ENCODE measurements around the gene IL17RE. TPM values are rescaled to one million over a fixed set of nuclear protein-coding genes. Genes with fewer than 3 reads are reported as not detected.
"Not testable (repeated sequence)": the region's sequence is repeated elsewhere in the genome, so short reads cannot be mapped to it uniquely, and the experiment has no call there.

Gene IL17RE
- 0.78 and 1.0 TPM in 2 replicates for total RNA-seq

GRCh38 chr3:9902372-9903237 is at the start of gene IL17RE:
Gene IL17RE (plus strand): TSS chr3:9902848. CDS start chr3:9902933, 85 bp downstream.
- intact Hi-C loops (cut with micrococcal nuclease) = loop anchor here (1.0 kb wide), 1 partner anchor 12 kb away; the partner anchor contains the start of gene JAGN1
- no peaks in the 10 kb centered on the region for H3K36me3 Mint-ChIP-seq (ENCODE audit: low read depth)

GRCh38 chr3:9854291-9854940 is 48.2 kb upstream of the IL17RE start:
- H3K27ac Mint-ChIP-seq; H3K4me3 Mint-ChIP-seq (ENCODE audit: low read depth); DNase-seq (ENCODE audit: low spot score); intact Hi-C loops (cut with micrococcal nuclease); H3K36me3 Mint-ChIP-seq (ENCODE audit: low read depth); H3K9me3 Mint-ChIP-seq; H3K4me1 Mint-ChIP-seq (ENCODE audit: low read depth): not testable (repeated sequence)
- peaks cover 28% of the 10 kb centered on the region for H3K27me3 Mint-ChIP-seq (ENCODE audit: low read depth)

More at GRCh38 chr3:9902372-9903237, at the start of gene IL17RE:
- Mint-ChIP-seq H3K9me3 (no peaks in the 10 kb centered on the region), H3K27ac (peak within 1 kb of the TSS; percentile 67), H3K27me3 (ENCODE audit: low read depth) (no peaks in the 10 kb centered on the region), H3K4me1 (ENCODE audit: low read depth) (peaks cover 25% of the 10 kb centered on the region), H3K4me3 (ENCODE audit: low read depth) (peak within 1 kb of the TSS; percentile 18)
- DNase-seq (ENCODE audit: low spot score) = no peak

- no peak overlapping the region for H3K4me3 Mint-ChIP-seq (ENCODE audit: low read depth)
- no peaks in the 10 kb centered on the region for H3K36me3 Mint-ChIP-seq (ENCODE audit: low read depth)
- no peak for DNase-seq (ENCODE audit: low spot score)
- intact Hi-C loops (cut with micrococcal nuclease) = no loop called here
- H3K4me1 Mint-ChIP-seq (ENCODE audit: low read depth) = peaks cover 6% of the 10 kb centered on the region
- H3K9me3 Mint-ChIP-seq = no peaks in the 10 kb centered on the region
- H3K27ac Mint-ChIP-seq = no peak overlapping the region
- H3K27me3 Mint-ChIP-seq (ENCODE audit: low read depth) = peaks cover 22% of the 10 kb centered on the region
Measured at GRCh38 chr3:9855594-9855993, 47.1 kb upstream of the IL17RE start.

GRCh38 chr3:9859530-9860025 is 43.1 kb upstream of the IL17RE start:
- no peak overlapping the region for H3K27ac Mint-ChIP-seq
- no peak overlapping the region for H3K4me3 Mint-ChIP-seq (ENCODE audit: low read depth)
- intact Hi-C loops (cut with micrococcal nuclease) = no loop called here
- no peak for DNase-seq (ENCODE audit: low spot score)
- H3K4me1 Mint-ChIP-seq (ENCODE audit: low read depth) = no peaks in the 10 kb centered on the region
- no peaks in the 10 kb centered on the region for H3K9me3 Mint-ChIP-seq
- no peaks in the 10 kb centered on the region for H3K36me3 Mint-ChIP-seq (ENCODE audit: low read depth)
- peaks cover 9% of the 10 kb centered on the region for H3K27me3 Mint-ChIP-seq (ENCODE audit: low read depth)

- Mint-ChIP-seq H3K27ac (no peak overlapping the region), H3K4me3 (ENCODE audit: low read depth) (no peak overlapping the region), H3K36me3 (ENCODE audit: low read depth) (no peaks in the 10 kb centered on the region), H3K27me3 (ENCODE audit: low read depth) (peaks cover 9% of the 10 kb centered on the region), H3K9me3 (no peaks in the 10 kb centered on the region), H3K4me1 (ENCODE audit: low read depth) (no peaks in the 10 kb centered on the region)
- intact Hi-C loops (cut with micrococcal nuclease) = no loop called here
- DNase-seq (ENCODE audit: low spot score) = no peak
Measured at GRCh38 chr3:9861201-9861600, 41.4 kb upstream of the IL17RE start.

GRCh38 chr3:9861626-9862130 is 41.0 kb upstream of the IL17RE start:
- Mint-ChIP-seq H3K4me1 (ENCODE audit: low read depth) (no peaks in the 10 kb centered on the region), H3K36me3 (ENCODE audit: low read depth) (no peaks in the 10 kb centered on the region), H3K27me3 (ENCODE audit: low read depth) (peaks cover 9% of the 10 kb centered on the region), H3K4me3 (ENCODE audit: low read depth) (no peak overlapping the region), H3K27ac (no peak overlapping the region), H3K9me3 (no peaks in the 10 kb centered on the region)
- DNase-seq (ENCODE audit: low spot score) = no peak
- intact Hi-C loops (cut with micrococcal nuclease) = no loop called here

GRCh38 chr3:9862391-9863057 is 40.1 kb upstream of the IL17RE start:
- Mint-ChIP-seq H3K9me3 (no peaks in the 10 kb centered on the region), H3K4me1 (ENCODE audit: low read depth) (no peaks in the 10 kb centered on the region), H3K27me3 (ENCODE audit: low read depth) (peaks cover 9% of the 10 kb centered on the region), H3K36me3 (ENCODE audit: low read depth) (no peaks in the 10 kb centered on the region), H3K27ac (no peak overlapping the region), H3K4me3 (ENCODE audit: low read depth) (peak overlapping the region; percentile 8)
- no peak for DNase-seq (ENCODE audit: low spot score)
- intact Hi-C loops (cut with micrococcal nuclease) = no loop called here

- H3K9me3 Mint-ChIP-seq = no peaks in the 10 kb centered on the region
- no peaks in the 10 kb centered on the region for H3K4me1 Mint-ChIP-seq (ENCODE audit: low read depth)
- no peak for DNase-seq (ENCODE audit: low spot score)
- H3K36me3 Mint-ChIP-seq (ENCODE audit: low read depth) = no peaks in the 10 kb centered on the region
- H3K27ac Mint-ChIP-seq = no peak overlapping the region
- intact Hi-C loops (cut with micrococcal nuclease) = no loop called here
- H3K4me3 Mint-ChIP-seq (ENCODE audit: low read depth) = no peak overlapping the region
- peaks cover 9% of the 10 kb centered on the region for H3K27me3 Mint-ChIP-seq (ENCODE audit: low read depth)
Measured at GRCh38 chr3:9863058-9863772, 39.4 kb upstream of the IL17RE start.

GRCh38 chr3:9864200-9864927 is 38.3 kb upstream of the IL17RE start:
- intact Hi-C loops (cut with micrococcal nuclease) = no loop called here
- H3K4me3 Mint-ChIP-seq (ENCODE audit: low read depth) = no peak overlapping the region
- no peak overlapping the region for H3K27ac Mint-ChIP-seq
- no peaks in the 10 kb centered on the region for H3K4me1 Mint-ChIP-seq (ENCODE audit: low read depth)
- H3K27me3 Mint-ChIP-seq (ENCODE audit: low read depth) = peaks cover 11% of the 10 kb centered on the region
- no peak for DNase-seq (ENCODE audit: low spot score)
- H3K36me3 Mint-ChIP-seq (ENCODE audit: low read depth) = no peaks in the 10 kb centered on the region
- H3K9me3 Mint-ChIP-seq = no peaks in the 10 kb centered on the region

GRCh38 chr3:9865125-9865637 is 37.5 kb upstream of the IL17RE start:
- H3K27ac Mint-ChIP-seq; DNase-seq (ENCODE audit: low spot score); H3K36me3 Mint-ChIP-seq (ENCODE audit: low read depth); H3K9me3 Mint-ChIP-seq; intact Hi-C loops (cut with micrococcal nuclease); H3K4me3 Mint-ChIP-seq (ENCODE audit: low read depth); H3K4me1 Mint-ChIP-seq (ENCODE audit: low read depth): not testable (repeated sequence)
- peaks cover 11% of the 10 kb centered on the region for H3K27me3 Mint-ChIP-seq (ENCODE audit: low read depth)

GRCh38 chr3:9866639-9867038 is 36.0 kb upstream of the IL17RE start:
- Mint-ChIP-seq H3K36me3 (ENCODE audit: low read depth) (no peaks in the 10 kb centered on the region), H3K9me3 (no peaks in the 10 kb centered on the region), H3K27me3 (ENCODE audit: low read depth) (peaks cover 11% of the 10 kb centered on the region), H3K4me3 (ENCODE audit: low read depth) (no peak overlapping the region), H3K27ac (no peak overlapping the region), H3K4me1 (ENCODE audit: low read depth) (no peaks in the 10 kb centered on the region)
- no peak for DNase-seq (ENCODE audit: low spot score)
- intact Hi-C loops (cut with micrococcal nuclease) = no loop called here

All from activated T-helper 2 cell treated with anti-CD3 and anti-CD28 coated beads, Interferon-gamma antibody, Interleukin-2, Interleukin-4, amounts not matched to agents 10 μg/mL and 5 μg/mL and 100 μg/mL, durations not matched to agents 14 hours and 24 hours and 36 hours (primary cell).